Pancreas (tissue), 10 donors: Measurements from ENCODE around the gene PAFAH1B1. TPM values are rescaled to one million over a fixed set of nuclear protein-coding genes. Genes with fewer than 3 reads are reported as not detected.

Experiments used
- ATAC-seq, 4 donors: fragments of 200-7000 bp; cut with Tn5 transposase; one replicate each; pipeline versions ENCODE4 v1.8.0 to v1.9.1; 2020; ENCODE audit warnings: mild to moderate bottlenecking in 4 of 4, moderate library complexity in 4 of 4
- DNase-seq, 6 donors: peaks; one replicate each; pipeline ENCODE4 v3.0.0-alpha.2; 2020
- FAIRE-seq: peaks from 2 replicates; lab custom pipeline; 2012; peaks lifted over from hg19 to GRCh38; lab: Jason Lieb, UNC
- H3K27ac ChIP-seq, 4 donors: fragments of 200-600 bp; sonication (generic); 1 replicate in 3 of 4; 2 replicates in 1 of 4; pipeline versions ENCODE4 v1.5.0 to v1.8.0; 2020
- H3K27me3 ChIP-seq, 4 donors: fragments of 200-600 bp; one replicate each; pipeline ENCODE4 v1.8.0; 2021
- H3K36me3 ChIP-seq, 3 donors: fragments of 200-600 bp; sonication (generic) in 1 of 3; one replicate each; pipeline versions ENCODE4 v1.5.0 to v1.8.0; 2020 to 2021
- H3K4me1 ChIP-seq, 3 donors: fragments of 200-600 bp; one replicate each; pipeline ENCODE4 v1.8.0; 2021
- H3K4me3 ChIP-seq, 4 donors: fragments of 200-600 bp; sonication (generic) in 2 of 4; one replicate each; pipeline versions ENCODE4 v1.5.0 to v1.8.0; 2020 to 2021
- H3K9me3 ChIP-seq, 4 donors: fragments of 200-600 bp; one replicate each; pipeline ENCODE4 v1.8.0; 2021
- WGBS, 2 donors: extraction: QIAGEN DNeasy Blood & Tissue Kit; methylation state at CpG; one replicate each; pipeline ENCODE4 v1.1.7; 2013; 5-methylcytosine and 5-hydroxymethylcytosine counted together
- intact Hi-C, 3 donors: fragments of 100-400 bp; cut with DNase I; formaldehyde crosslinking; loops; one replicate each; pipeline versions ENCODE4 v1.11.1 to v1.14.2; 2022
- polyA plus RNA-seq, 2 donors: library from polyadenylated mRNA; stranded (reverse); fragments of 200-250 nt; gene quantifications; one replicate each; pipeline ENCODE4 v1.2.3, GENCODE V29; 2013
- total RNA-seq, 6 donors: library from RNA; stranded (reverse); fragmentation: NEBNext Ultra II Directional in 4 of 6; extraction: Animal tissue kit (Norgen Biotek cat#: 25700) in 4 of 6; gene quantifications; one replicate each; pipeline versions ENCODE4 v1.2.1 to v1.2.4, GENCODE V29; 2021 to 2023
- TF ChIP-seq, protein P1 (sequence below), 4 donors: fragments of 200-600 bp; sonication (generic) in 3 of 4; IDR thresholded peaks; one replicate each; pipeline versions ENCODE4 v1.5.0 to v1.8.0; 2021; ENCODE audit warnings: antibody characterized with exemption in 4 of 4
- donor health status: healthy with polysubstance abuse.
- donor health status: DM: no; HTN: no; CAD: no; lungs with moderate emphysema.
- donor health status: DM: no; HTN: no; CAD: no.
- donor health status: control.
- donor health status: control.
- donor health status: Bipolar disorder and iron deficiency.
- donor health status: DM: yes; HTN: yes; CAD: no.
- donor health status: DM: no; HTN: no; CAD: no.
- donor health status: DM: no; HTN: no; CAD: no.
- donor health status: DM: yes; HTN: yes; CAD: no.

PAFAH1B1 gene
- total and polyA plus RNA-seq, 8 donors: 17.3 to 66.1 (median 34.9) TPM

DNA sequence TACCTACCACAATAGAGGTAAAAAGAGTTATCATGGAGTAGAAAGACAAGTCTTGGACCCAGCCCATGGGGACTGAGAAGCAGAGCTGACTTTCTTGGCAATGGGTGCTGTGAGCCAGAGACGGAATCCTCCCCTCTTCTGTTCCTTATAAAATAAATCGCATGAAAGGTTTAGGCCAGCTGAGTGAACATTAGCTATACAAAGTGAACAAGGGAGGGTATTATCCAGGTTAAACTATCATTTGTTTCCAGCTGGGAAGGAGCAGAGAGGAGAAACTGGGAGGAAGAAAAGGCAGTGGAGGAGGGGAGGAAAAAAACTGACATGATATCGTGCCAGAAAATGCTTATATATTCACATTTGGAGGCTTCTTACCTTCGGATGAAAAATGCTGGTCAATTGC, 13.3 kb upstream of the PAFAH1B1 start:
- no peak overlapping the region for H3K27ac ChIP-seq
- intact Hi-C loops: no loop called here
- no peak overlapping the region for H3K4me3 ChIP-seq
- ATAC-seq: no peak
- 65 to 70% methylated on average over 4 of the region's 4 CpGs for WGBS, 2 donors
- FAIRE-seq: no peak
- no peaks in the 10 kb centered on the region for H3K36me3 ChIP-seq
- TF ChIP-seq, protein P1, sequence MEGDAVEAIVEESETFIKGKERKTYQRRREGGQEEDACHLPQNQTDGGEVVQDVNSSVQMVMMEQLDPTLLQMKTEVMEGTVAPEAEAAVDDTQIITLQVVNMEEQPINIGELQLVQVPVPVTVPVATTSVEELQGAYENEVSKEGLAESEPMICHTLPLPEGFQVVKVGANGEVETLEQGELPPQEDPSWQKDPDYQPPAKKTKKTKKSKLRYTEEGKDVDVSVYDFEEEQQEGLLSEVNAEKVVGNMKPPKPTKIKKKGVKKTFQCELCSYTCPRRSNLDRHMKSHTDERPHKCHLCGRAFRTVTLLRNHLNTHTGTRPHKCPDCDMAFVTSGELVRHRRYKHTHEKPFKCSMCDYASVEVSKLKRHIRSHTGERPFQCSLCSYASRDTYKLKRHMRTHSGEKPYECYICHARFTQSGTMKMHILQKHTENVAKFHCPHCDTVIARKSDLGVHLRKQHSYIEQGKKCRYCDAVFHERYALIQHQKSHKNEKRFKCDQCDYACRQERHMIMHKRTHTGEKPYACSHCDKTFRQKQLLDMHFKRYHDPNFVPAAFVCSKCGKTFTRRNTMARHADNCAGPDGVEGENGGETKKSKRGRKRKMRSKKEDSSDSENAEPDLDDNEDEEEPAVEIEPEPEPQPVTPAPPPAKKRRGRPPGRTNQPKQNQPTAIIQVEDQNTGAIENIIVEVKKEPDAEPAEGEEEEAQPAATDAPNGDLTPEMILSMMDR (IDR thresholded peaks at IDR 0.05): no peak
- no peaks in the 10 kb centered on the region for H3K9me3 ChIP-seq
- no peaks in the 10 kb centered on the region for H3K4me1 ChIP-seq
- H3K27me3 ChIP-seq: no peaks in the 10 kb centered on the region
- DNase-seq: no peak

DNA sequence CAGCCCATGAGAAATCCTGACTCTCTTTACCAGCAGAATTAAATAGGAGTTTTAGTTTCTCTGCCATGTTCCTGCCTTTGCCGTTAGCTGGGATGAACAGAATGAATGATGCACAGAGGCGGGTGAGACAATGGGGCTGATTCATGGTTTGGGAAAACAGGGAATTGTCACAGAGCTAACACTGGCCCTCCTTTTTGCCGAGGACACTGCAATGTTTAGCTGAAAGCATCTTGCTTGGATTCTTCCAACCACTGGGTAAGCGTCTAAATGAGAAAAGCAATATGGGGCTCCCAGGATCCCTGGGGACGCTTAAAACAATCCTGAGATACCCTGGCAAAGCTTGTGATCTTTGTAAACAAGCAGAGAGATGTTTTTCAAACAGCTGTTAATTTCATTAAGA, 12.8 kb upstream of the PAFAH1B1 start:
- intact Hi-C loops: no loop called here
- no peaks in the 10 kb centered on the region for H3K9me3 ChIP-seq
- no peak overlapping the region for H3K27ac ChIP-seq
- TF ChIP-seq, protein P1 (IDR thresholded peaks at IDR 0.05): no peak
- H3K4me1 ChIP-seq: no peaks in the 10 kb centered on the region
- 70 to 74% methylated on average over 5 of the region's 5 CpGs for WGBS, 2 donors
- no peak for ATAC-seq
- DNase-seq: no peak
- no peak for FAIRE-seq
- no peaks in the 10 kb centered on the region for H3K27me3 ChIP-seq
- H3K4me3 ChIP-seq: no peak overlapping the region
- H3K36me3 ChIP-seq: no peaks in the 10 kb centered on the region

- ATAC-seq (no peak), FAIRE-seq (no peak), DNase-seq (no peak)
- intact Hi-C loops: no loop called here
- H3K36me3 ChIP-seq: no peaks in the 10 kb centered on the region
- no peak overlapping the region for H3K27ac ChIP-seq
- H3K27me3 ChIP-seq: no peaks in the 10 kb centered on the region
- H3K9me3 ChIP-seq: no peaks in the 10 kb centered on the region
- H3K4me1 ChIP-seq: no peaks in the 10 kb centered on the region
- 94 to 96% methylated on average over 18 of the region's 18 CpGs for WGBS, 2 donors
- TF ChIP-seq, protein P1 (IDR thresholded peaks at IDR 0.05): no peak
- H3K4me3 ChIP-seq: no peak overlapping the region
These were observed 11.0 kb upstream of the PAFAH1B1 start for GRCh38 chr17:2582493-2582892.

GRCh38 chr17:2591040-2591640, 2.3 kb upstream of the PAFAH1B1 start:
- TF ChIP-seq, protein P1 (IDR thresholded peaks at IDR 0.05): no peak
- Histone ChIP-seq H3K9me3 (no peaks in the 10 kb centered on the region), H3K4me1 (peaks cover 7 to 10% (median 7%) of the 10 kb centered on the region in 3 donors), H3K36me3 (no peaks in the 10 kb centered on the region), H3K4me3 (no peak overlapping the region), H3K27ac (no peak overlapping the region), H3K27me3 (no peaks in the 10 kb centered on the region)
- ATAC-seq: no peak
- intact Hi-C loops: no loop called here
- no peak for FAIRE-seq
- WGBS, 2 donors: 91 to 94% methylated on average over 16 of the region's 16 CpGs
- DNase-seq: no peak
